ENCODE data around the gene NRAP.

DNA sequence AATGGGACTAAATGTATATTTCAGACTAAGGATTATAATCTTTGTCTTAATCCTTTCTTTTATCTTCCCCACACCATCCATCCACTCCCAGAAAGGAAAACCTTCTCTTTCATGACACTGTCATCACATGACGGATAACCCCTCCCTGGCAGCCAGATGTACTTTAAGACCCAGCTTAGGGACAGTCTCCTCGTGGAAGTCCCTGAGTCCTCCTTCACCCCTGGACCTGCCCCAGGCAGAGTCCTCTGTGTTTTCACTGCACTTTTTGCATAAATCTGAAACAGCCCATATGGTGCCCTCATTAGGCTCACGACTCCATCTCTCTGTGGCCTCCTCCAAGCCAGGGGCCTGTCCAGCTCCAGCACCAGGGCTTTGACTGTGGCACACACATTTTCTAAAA is 16.0 kb downstream of the NRAP start:
- TF ChIP-seq, protein P1, sequence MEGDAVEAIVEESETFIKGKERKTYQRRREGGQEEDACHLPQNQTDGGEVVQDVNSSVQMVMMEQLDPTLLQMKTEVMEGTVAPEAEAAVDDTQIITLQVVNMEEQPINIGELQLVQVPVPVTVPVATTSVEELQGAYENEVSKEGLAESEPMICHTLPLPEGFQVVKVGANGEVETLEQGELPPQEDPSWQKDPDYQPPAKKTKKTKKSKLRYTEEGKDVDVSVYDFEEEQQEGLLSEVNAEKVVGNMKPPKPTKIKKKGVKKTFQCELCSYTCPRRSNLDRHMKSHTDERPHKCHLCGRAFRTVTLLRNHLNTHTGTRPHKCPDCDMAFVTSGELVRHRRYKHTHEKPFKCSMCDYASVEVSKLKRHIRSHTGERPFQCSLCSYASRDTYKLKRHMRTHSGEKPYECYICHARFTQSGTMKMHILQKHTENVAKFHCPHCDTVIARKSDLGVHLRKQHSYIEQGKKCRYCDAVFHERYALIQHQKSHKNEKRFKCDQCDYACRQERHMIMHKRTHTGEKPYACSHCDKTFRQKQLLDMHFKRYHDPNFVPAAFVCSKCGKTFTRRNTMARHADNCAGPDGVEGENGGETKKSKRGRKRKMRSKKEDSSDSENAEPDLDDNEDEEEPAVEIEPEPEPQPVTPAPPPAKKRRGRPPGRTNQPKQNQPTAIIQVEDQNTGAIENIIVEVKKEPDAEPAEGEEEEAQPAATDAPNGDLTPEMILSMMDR (conservative IDR thresholded peaks at IDR 0.05; ENCODE audit: low read depth, low read length), result no peak
- TF ChIP-seq MAFK (IDR thresholded peaks at IDR 0.05; ENCODE audit: low read depth, low read length) (no peak), RCOR1 (IDR thresholded peaks at IDR 0.05; ENCODE audit: insufficient replicate concordance, low read length) (no peak), POLR2A (IDR thresholded peaks at IDR 0.05; ENCODE audit: low read depth, low read length) (no peak), RFX5 (IDR thresholded peaks at IDR 0.05; ENCODE audit: low read depth, low read length) (no peak), USF2 (IDR thresholded peaks at IDR 0.05; ENCODE audit: low read depth, low read length) (no peak)
